Stomach (tissue), 9 donors: Measurements from ENCODE around the gene TBPL1. TPM values are rescaled to one million over a fixed set of nuclear protein-coding genes. Genes with fewer than 3 reads are reported as not detected.

Source experiments
- DNase-seq, 2 donors: peaks; one replicate each; pipeline versions ENCODE4 v3.0.0 to v3.0.0-alpha.2; 2013 to 2019
- H3K27ac ChIP-seq, 5 donors: fragments of 200-600 bp in 4 of 5; sonication (generic) in 4 of 5; one replicate each; pipeline ENCODE4 v1.5.1; 2013 to 2019; ENCODE audit warnings: mild to moderate bottlenecking in 1 of 5, moderate library complexity in 1 of 5
- H3K27me3 ChIP-seq, 3 donors: fragments of 200-600 bp; sonication (generic); one replicate each; pipeline ENCODE4 v1.5.1; 2017 to 2019; ENCODE audit warnings: mixed run types in 1 of 3
- H3K36me3 ChIP-seq, 4 donors: fragments of 200-600 bp; sonication (generic); 1 replicate in 3 of 4; 2 replicates in 1 of 4; pipeline ENCODE4 v1.5.1; 2016 to 2019
- H3K4me1 ChIP-seq, 4 donors: fragments of 200-600 bp; sonication (generic); one replicate each; pipeline ENCODE4 v1.5.1; 2016 to 2019
- H3K4me3 ChIP-seq, 4 donors: fragments of 200-600 bp; sonication (generic) in 3 of 4; one replicate each; pipeline ENCODE4 v1.5.1; 2016 to 2019; ENCODE audit warnings: mild to moderate bottlenecking in 1 of 4
- H3K9me3 ChIP-seq, 4 donors: fragments of 200-600 bp; sonication (generic); one replicate each; pipeline ENCODE4 v1.5.1; 2016 to 2019
- CTCF ChIP-seq, 7 experiments: fragments of 450-650 bp in 4 of 7; fragments of 200-600 bp in 3 of 7; sonication (generic) in 3 of 7; IDR thresholded peaks; one replicate each; pipeline ENCODE4 v1.5.1; 2016 to 2019; ENCODE audit warnings: antibody characterized with exemption in 7 of 7, control low read depth in 2 of 7, mild to moderate bottlenecking in 1 of 7
- EP300 ChIP-seq: sonication (generic); formaldehyde crosslinking; IDR thresholded peaks from one replicate; pipeline ENCODE4 v1.6.1; 2017; ENCODE audit warnings: antibody characterized with exemption
- POLR2A ChIP-seq, 4 donors: fragments of 450-650 bp; IDR thresholded peaks; one replicate each; pipeline ENCODE4 v1.6.1; 2016; ENCODE audit warnings: antibody characterized with exemption in 4 of 4, control low read depth in 2 of 4, mild to moderate bottlenecking in 1 of 4, moderate library complexity in 1 of 4
- POLR2AphosphoS5 ChIP-seq, 3 donors: sonication (generic); formaldehyde crosslinking; IDR thresholded peaks; one replicate each; pipeline ENCODE4 v1.6.1; 2016; ENCODE audit warnings: antibody characterized with exemption in 3 of 3
- WGBS, 5 donors: extraction: QIAGEN DNeasy Blood & Tissue Kit in 3 of 5; methylation state at CpG; one replicate each; pipeline versions ENCODE4 v1.1.5 to v1.1.7; 2013 to 2018; 5-methylcytosine and 5-hydroxymethylcytosine counted together
- intact Hi-C: fragments of 100-400 bp; cut with DNase I; formaldehyde crosslinking; loops from one replicate; pipeline ENCODE4 v1.15.1; 2023; ENCODE audit warnings: low total_unique reads
- polyA plus RNA-seq, 3 donors: library from polyadenylated mRNA; stranded (reverse); fragments of 200-250 nt; gene quantifications; one replicate each; pipeline ENCODE4 v1.2.3, GENCODE V29; 2013
- total RNA-seq, 5 donors: library from RNA; depleted of rRNA; stranded (reverse); fragments of >200 nt; gene quantifications; one replicate each; pipeline versions ENCODE4 v1.1.0 to v1.2.3, GENCODE V29; 2014 to 2016
- donor health status: healthy with polysubstance abuse.
- donor health status: Bipolar disorder and iron deficiency.
- donor health status: healthy.

Gene TBPL1
- total and polyA plus RNA-seq, 8 donors: 0.29 to 67.7 (median 17.7) TPM

- Histone ChIP-seq H3K4me3 (no peak overlapping the region), H3K27ac (peak overlapping the region in 2 of 5 donors; percentile 16 to 17), H3K27me3 (no peaks in the 10 kb centered on the region), H3K4me1 (peaks cover 0 to 13% (median 0%) of the 10 kb centered on the region in 4 donors), H3K36me3 (no peaks in the 10 kb centered on the region), H3K9me3 (peaks cover 0 to 5% (median 0%) of the 10 kb centered on the region in 4 donors)
- no peak for TF ChIP-seq EP300
- peak in 1 of 3 donors; percentile 28 for TF ChIP-seq POLR2AphosphoS5 (IDR thresholded peaks at IDR 0.05)
- TF ChIP-seq POLR2A (IDR thresholded peaks at IDR 0.05): no peak
- TF ChIP-seq CTCF (IDR thresholded peaks at IDR 0.05): peak in 5 of 7 experiments; percentile 63 to 79 (median 74)
- intact Hi-C loops: no loop called here
- peak; percentile 89 to 93 for DNase-seq
- 7 to 11% (median 9%) methylated on average over 8 of the region's 8 CpGs for WGBS, 5 donors
Measured at GRCh38 chr6:133916650-133917151, 36.3 kb upstream of the TBPL1 start.

GRCh38 chr6:133917781-133918180 lies 35.2 kb upstream of the TBPL1 start:
- intact Hi-C loops: no loop called here
- Histone ChIP-seq H3K4me3 (no peak overlapping the region), H3K9me3 (peaks cover 0 to 5% (median 0%) of the 10 kb centered on the region in 4 donors), H3K27me3 (peaks cover 0 to 6% (median 0%) of the 10 kb centered on the region in 3 donors), H3K36me3 (no peaks in the 10 kb centered on the region), H3K27ac (no peak overlapping the region), H3K4me1 (peaks cover 0 to 13% (median 0%) of the 10 kb centered on the region in 4 donors)
- no peak for DNase-seq
- 81 to 91% (median 87%) methylated on average over 4 of the region's 4 CpGs for whole genome bisulfite sequencing, 5 donors
- TF ChIP-seq POLR2AphosphoS5 (IDR thresholded peaks at IDR 0.05) (no peak), EP300 (no peak), POLR2A (IDR thresholded peaks at IDR 0.05) (no peak), CTCF (IDR thresholded peaks at IDR 0.05) (no peak)

- TF ChIP-seq POLR2A (IDR thresholded peaks at IDR 0.05): no peak
- TF ChIP-seq POLR2AphosphoS5 (IDR thresholded peaks at IDR 0.05): no peak
- no peak for TF ChIP-seq EP300
- no peak for TF ChIP-seq CTCF (IDR thresholded peaks at IDR 0.05)
- 51 to 69% (median 56%) methylated on average over 2 of the region's 2 CpGs for WGBS, 5 donors
- Histone ChIP-seq H3K27me3 (peaks cover 0 to 7% (median 0%) of the 10 kb centered on the region in 3 donors), H3K9me3 (peaks cover 0 to 4% (median 0%) of the 10 kb centered on the region in 4 donors), H3K4me3 (no peak overlapping the region), H3K36me3 (no peaks in the 10 kb centered on the region), H3K4me1 (peaks cover 0 to 13% (median 0%) of the 10 kb centered on the region in 4 donors), H3K27ac (no peak overlapping the region)
- intact Hi-C loops: no loop called here
- DNase-seq: no peak
Measured at GRCh38 chr6:133918208-133918930, 34.7 kb upstream of the TBPL1 start.

- Histone ChIP-seq H3K4me1 (peaks cover 0 to 13% (median 0%) of the 10 kb centered on the region in 4 donors), H3K36me3 (no peaks in the 10 kb centered on the region), H3K4me3 (no peak overlapping the region), H3K27ac (no peak overlapping the region), H3K27me3 (peaks cover 0 to 7% (median 0%) of the 10 kb centered on the region in 3 donors), H3K9me3 (no peaks in the 10 kb centered on the region)
- TF ChIP-seq POLR2AphosphoS5 (IDR thresholded peaks at IDR 0.05) (no peak), POLR2A (IDR thresholded peaks at IDR 0.05) (no peak), CTCF (IDR thresholded peaks at IDR 0.05) (no peak), EP300 (no peak)
- intact Hi-C loops: no loop called here
- no peak for DNase-seq
- WGBS, 5 donors: 80 to 88% (median 86%) methylated on average over 5 of the region's 5 CpGs
Measured at GRCh38 chr6:133919362-133919761, 33.7 kb upstream of the TBPL1 start.
